ENCODE results near the gene KRTAP12-4.

GRCh38 chr21:44618909-44619308 is 35.5 kb downstream of the KRTAP12-4 start:
- TF ChIP-seq POLR2A (IDR thresholded peaks at IDR 0.05), result no peak
- TF ChIP-seq, protein P1, sequence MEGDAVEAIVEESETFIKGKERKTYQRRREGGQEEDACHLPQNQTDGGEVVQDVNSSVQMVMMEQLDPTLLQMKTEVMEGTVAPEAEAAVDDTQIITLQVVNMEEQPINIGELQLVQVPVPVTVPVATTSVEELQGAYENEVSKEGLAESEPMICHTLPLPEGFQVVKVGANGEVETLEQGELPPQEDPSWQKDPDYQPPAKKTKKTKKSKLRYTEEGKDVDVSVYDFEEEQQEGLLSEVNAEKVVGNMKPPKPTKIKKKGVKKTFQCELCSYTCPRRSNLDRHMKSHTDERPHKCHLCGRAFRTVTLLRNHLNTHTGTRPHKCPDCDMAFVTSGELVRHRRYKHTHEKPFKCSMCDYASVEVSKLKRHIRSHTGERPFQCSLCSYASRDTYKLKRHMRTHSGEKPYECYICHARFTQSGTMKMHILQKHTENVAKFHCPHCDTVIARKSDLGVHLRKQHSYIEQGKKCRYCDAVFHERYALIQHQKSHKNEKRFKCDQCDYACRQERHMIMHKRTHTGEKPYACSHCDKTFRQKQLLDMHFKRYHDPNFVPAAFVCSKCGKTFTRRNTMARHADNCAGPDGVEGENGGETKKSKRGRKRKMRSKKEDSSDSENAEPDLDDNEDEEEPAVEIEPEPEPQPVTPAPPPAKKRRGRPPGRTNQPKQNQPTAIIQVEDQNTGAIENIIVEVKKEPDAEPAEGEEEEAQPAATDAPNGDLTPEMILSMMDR (IDR thresholded peaks at IDR 0.05), result no peak
